ENCODE results near the gene FASTKD1.
"Not testable (repeated sequence)": the region's sequence is repeated elsewhere in the genome, so short reads cannot be mapped to it uniquely, and the experiment has no call there.

Gene FASTKD1

GRCh38 chr2:169573160-169573973 lies at the start of gene FASTKD1:
FASTKD1 (minus strand) TSS chr2:169573865; CDS start chr2:169572029, 1,836 bp downstream.
- DNase-seq = peak; percentile 65 to 90

- no peak for DNase-seq
These were observed 49.6 kb upstream of the FASTKD1 start for GRCh38 chr2:169623235-169623634.

GRCh38 chr2:169620509-169620908 lies 46.8 kb upstream of the FASTKD1 start:
- DNase-seq = no peak

GRCh38 chr2:169619946-169620345 lies 46.3 kb upstream of the FASTKD1 start:
- DNase-seq = no peak

- DNase-seq = not testable (repeated sequence)
These were observed 42.3 kb upstream of the FASTKD1 start for GRCh38 chr2:169615982-169616381.

- no peak for DNase-seq
These were observed 40.2 kb upstream of the FASTKD1 start for GRCh38 chr2:169613876-169614275.

GRCh38 chr2:169609264-169609663 lies 35.6 kb upstream of the FASTKD1 start:
- no peak for DNase-seq

- DNase-seq = no peak
These were observed 25.9 kb upstream of the FASTKD1 start for GRCh38 chr2:169599568-169599967.

GRCh38 chr2:169598982-169599381 lies 25.3 kb upstream of the FASTKD1 start:
- DNase-seq = no peak

GRCh38 chr2:169596546-169596945 lies 22.9 kb upstream of the FASTKD1 start:
- not testable (repeated sequence) for DNase-seq

- no peak for DNase-seq
These were observed 17.1 kb upstream of the FASTKD1 start for GRCh38 chr2:169590804-169591203.

GRCh38 chr2:169585673-169586072 lies 12.0 kb upstream of the FASTKD1 start:
- no peak for DNase-seq

GRCh38 chr2:169584005-169584877 lies 10.6 kb upstream of the FASTKD1 start, which contains the start of gene PPIG:
PPIG (plus strand) TSS chr2:169584351; CDS start chr2:169604042, 19,691 bp downstream.
- DNase-seq = peak; percentile 57 to 88

GRCh38 chr2:169583518-169583917 lies 9.9 kb upstream of the FASTKD1 start:
- DNase-seq = no peak

GRCh38 chr2:169582552-169583266 lies 9.0 kb upstream of the FASTKD1 start:
- DNase-seq = not testable (repeated sequence)

GRCh38 chr2:169579044-169579443 lies 5.4 kb upstream of the FASTKD1 start:
- DNase-seq = no peak

- not testable (repeated sequence) for DNase-seq
These were observed 1.6 kb upstream of the FASTKD1 start for GRCh38 chr2:169575264-169575663.

- not testable (repeated sequence) for DNase-seq
These were observed 874 bp upstream of the FASTKD1 start for GRCh38 chr2:169574539-169574938.

GRCh38 chr2:169573974-169574299 lies 272 bp upstream of the FASTKD1 start:
- DNase-seq = no peak

- no peak for DNase-seq
These were observed 875 bp downstream of the FASTKD1 start for GRCh38 chr2:169572821-169573159.

GRCh38 chr2:169572189-169572588 lies 1.5 kb downstream of the FASTKD1 start:
- DNase-seq = no peak

- no peak for DNase-seq
These were observed 2.1 kb downstream of the FASTKD1 start for GRCh38 chr2:169571571-169571970.

GRCh38 chr2:169570752-169571151 lies 2.9 kb downstream of the FASTKD1 start:
- DNase-seq = not testable (repeated sequence)

Measured in SW 1271 (cell line).